ENCODE results near the gene LIPH. TPM values are rescaled to one million over a fixed set of nuclear protein-coding genes. Genes with fewer than 3 reads are reported as not detected.

Gene LIPH
- total RNA-seq, 2 donors from 2014 or later = 0.13 to 0.41 TPM

Other genes with a start within 250 kb of the LIPH start
- gene MAP3K13, start 189.5 kb downstream of the LIPH start, total RNA-seq = 10 to 100 TPM; 12.5 to 16.2 TPM
- gene TMEM41A, start 53.6 kb downstream of the LIPH start, total RNA-seq = 10 to 100 TPM in 1 of 2 donors, 1 to 10 TPM in 1; 9.5 to 13.5 TPM
- 10 to 100 TPM; 25.4 to 28.9 TPM for gene SENP2, start 33.7 kb upstream of the LIPH start, total RNA-seq